MCF 10A (cell line): Measurements from ENCODE around the gene CEL. TPM values are rescaled to one million over a fixed set of nuclear protein-coding genes. Genes with fewer than 3 reads are reported as not detected.
A peak's percentile ranks its signal among the peaks of the same experiment; 100 is the strongest.

ENCODE experiments used
- BruUV-seq: library from RNA; stranded (reverse); fragments of 400-500 nt; replicated peaks from 2 replicates; lab custom pipeline; 2021; lab: Mats Ljungman, UMichigan
- CTCF ChIA-PET: fragments of 300-600 bp; sonication (Branson Sonifier 250); formaldehyde crosslinking; extraction: SDS; loops from one replicate; lab custom pipeline; 2021; ENCODE audit warnings: antibody characterized with exemption, inconsistent platforms; lab: Yijun Ruan, JAX
- POLR2A ChIA-PET: fragments of 300-600, 350-650 bp; sonication (Branson Sonifier 250); formaldehyde crosslinking; extraction: SDS; loops from one replicate; lab custom pipeline; 2020; ENCODE audit warnings: antibody characterized with exemption, inconsistent platforms; lab: Yijun Ruan, JAX
- DNase-seq: peaks from one replicate; pipeline ENCODE4 v3.0.0-alpha.2; 2018; ENCODE audit not compliant: unreplicated experiment
- H3K27ac Mint-ChIP-seq: one replicate; pipeline ENCODE4 v1.8.0; 2022; ENCODE audit warnings: mild to moderate bottlenecking, low read depth, mixed read lengths; ENCODE audit not compliant: unreplicated experiment
- H3K27me3 Mint-ChIP-seq: one replicate; pipeline ENCODE4 v1.8.0; 2022; ENCODE audit warnings: mixed read lengths; ENCODE audit not compliant: insufficient read depth, unreplicated experiment
- H3K36me3 Mint-ChIP-seq: one replicate; pipeline ENCODE4 v1.8.0; 2022; ENCODE audit warnings: mild to moderate bottlenecking, moderate library complexity, mixed read lengths; ENCODE audit not compliant: insufficient read depth, unreplicated experiment
- H3K4me1 Mint-ChIP-seq: one replicate; pipeline ENCODE4 v1.8.0; 2022; ENCODE audit warnings: mixed read lengths; ENCODE audit not compliant: insufficient read depth, unreplicated experiment
- H3K4me3 Mint-ChIP-seq: one replicate; pipeline ENCODE4 v1.8.0; 2022; ENCODE audit warnings: mild to moderate bottlenecking, moderate library complexity, mixed read lengths; ENCODE audit not compliant: unreplicated experiment
- H3K9me3 Mint-ChIP-seq: one replicate; pipeline ENCODE4 v1.8.0; 2022; ENCODE audit warnings: mixed read lengths; ENCODE audit not compliant: unreplicated experiment
- intact Hi-C: fragments of 100-400 bp; cut with micrococcal nuclease; formaldehyde crosslinking; loops from 2 replicates; pipeline ENCODE4 v1.14.1; 2022
- total RNA-seq: library from RNA; stranded (reverse); gene quantifications from 2 replicates; pipeline ENCODE4 v1.2.3, GENCODE V29; 2022
- TF ChIP-seq, protein P1 (sequence below): fragments of 200-600 bp; IDR thresholded peaks from one replicate; pipeline ENCODE4 v1.8.0; 2022; ENCODE audit warnings: antibody characterized with exemption, mild to moderate bottlenecking; ENCODE audit not compliant: unreplicated experiment

Gene CEL
- total RNA-seq, 1 experiment from 2014 or later: 1.9 TPM

DNA sequence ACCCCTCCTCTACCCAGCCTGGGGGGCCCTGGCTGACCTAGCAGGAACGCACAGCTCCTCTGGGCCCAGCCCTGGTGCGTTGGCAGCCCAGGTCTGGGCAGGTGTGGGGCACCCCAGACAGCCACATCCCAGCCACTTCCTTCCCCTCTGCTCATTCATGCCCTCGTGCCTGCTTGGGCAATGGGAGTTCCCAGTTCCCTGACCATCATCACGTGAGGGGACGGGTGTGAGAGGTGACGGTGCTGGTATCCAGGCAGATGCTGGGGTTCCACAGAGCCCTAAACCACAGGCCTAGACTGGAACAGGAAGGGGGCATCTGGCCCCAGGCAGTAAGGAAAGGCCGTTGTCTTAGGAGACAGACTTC lies 50.9 kb downstream of the CEL start:
- Mint-ChIP-seq H3K27ac (no peak overlapping the region), H3K27me3 (no peaks in the 10 kb centered on the region), H3K36me3 (peaks cover 16% of the 10 kb centered on the region), H3K9me3 (no peaks in the 10 kb centered on the region), H3K4me3 (no peak overlapping the region), H3K4me1 (peaks cover 6% of the 10 kb centered on the region)
- TF ChIP-seq, protein P1, sequence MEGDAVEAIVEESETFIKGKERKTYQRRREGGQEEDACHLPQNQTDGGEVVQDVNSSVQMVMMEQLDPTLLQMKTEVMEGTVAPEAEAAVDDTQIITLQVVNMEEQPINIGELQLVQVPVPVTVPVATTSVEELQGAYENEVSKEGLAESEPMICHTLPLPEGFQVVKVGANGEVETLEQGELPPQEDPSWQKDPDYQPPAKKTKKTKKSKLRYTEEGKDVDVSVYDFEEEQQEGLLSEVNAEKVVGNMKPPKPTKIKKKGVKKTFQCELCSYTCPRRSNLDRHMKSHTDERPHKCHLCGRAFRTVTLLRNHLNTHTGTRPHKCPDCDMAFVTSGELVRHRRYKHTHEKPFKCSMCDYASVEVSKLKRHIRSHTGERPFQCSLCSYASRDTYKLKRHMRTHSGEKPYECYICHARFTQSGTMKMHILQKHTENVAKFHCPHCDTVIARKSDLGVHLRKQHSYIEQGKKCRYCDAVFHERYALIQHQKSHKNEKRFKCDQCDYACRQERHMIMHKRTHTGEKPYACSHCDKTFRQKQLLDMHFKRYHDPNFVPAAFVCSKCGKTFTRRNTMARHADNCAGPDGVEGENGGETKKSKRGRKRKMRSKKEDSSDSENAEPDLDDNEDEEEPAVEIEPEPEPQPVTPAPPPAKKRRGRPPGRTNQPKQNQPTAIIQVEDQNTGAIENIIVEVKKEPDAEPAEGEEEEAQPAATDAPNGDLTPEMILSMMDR: no peak
- no TSS peak for BruUV-seq
- POLR2A ChIA-PET: interaction anchor here (0.6 to 0.7 kb wide), 2 partner anchors 82 to 730 kb away, joined by 3 to 4 read pairs; partner anchors contain the start of gene GTF3C5
- CTCF ChIA-PET: interaction anchor here (0.5 to 8.6 kb wide), 3 partner anchors 9 to 70 kb away, joined by 5 to 132 read pairs (median 6); no protein-coding TSS in a partner anchor
- intact Hi-C loops: no loop called here
- DNase-seq: no peak

DNA sequence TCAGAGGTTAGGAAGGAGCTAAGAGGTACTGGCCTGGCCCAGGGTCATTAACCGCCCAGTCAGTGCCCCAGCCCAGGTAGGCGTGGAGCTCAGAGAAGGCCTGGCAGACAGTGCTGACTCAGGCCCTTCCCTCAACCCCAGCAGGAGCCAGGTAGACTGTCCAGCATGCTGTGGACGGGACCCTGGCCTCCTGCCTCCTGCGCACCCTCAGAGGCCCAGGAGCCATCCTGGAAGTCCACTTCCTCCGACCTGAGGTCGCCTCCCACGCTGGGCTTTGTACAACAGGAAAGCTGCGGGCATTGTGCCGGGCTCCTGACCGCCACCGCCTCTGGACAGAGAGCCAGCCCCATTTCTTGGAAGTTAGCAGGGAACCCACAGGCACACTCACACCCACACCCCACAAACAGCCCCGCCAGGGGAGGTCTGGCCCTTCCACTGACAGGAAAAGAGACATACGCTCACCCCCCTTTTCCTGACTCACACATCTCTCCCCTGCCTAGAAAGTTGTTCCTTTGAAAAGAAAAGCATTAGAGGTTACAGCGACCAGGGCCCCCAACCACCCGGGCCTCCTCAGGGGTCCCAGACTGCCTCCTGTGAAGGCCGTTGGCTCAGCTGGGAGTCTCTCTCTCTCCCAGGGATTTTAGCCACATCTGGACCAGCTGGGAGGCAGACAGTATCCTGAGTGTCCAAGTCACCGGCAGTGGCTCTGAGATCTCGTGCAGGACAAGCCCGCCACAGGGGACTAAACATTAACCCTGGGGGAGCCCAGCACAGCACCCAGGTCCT lies 51.6 kb downstream of the CEL start:
- intact Hi-C loops: no loop called here
- TF ChIP-seq, protein P1: no peak
- H3K4me3 Mint-ChIP-seq: no peak overlapping the region
- no peaks in the 10 kb centered on the region for H3K27me3 Mint-ChIP-seq
- H3K36me3 Mint-ChIP-seq: peaks cover 16% of the 10 kb centered on the region
- CTCF ChIA-PET: interaction anchor here (0.5 to 8.6 kb wide), 7 partner anchors 10 to 376 kb away, joined by 3 to 132 read pairs (median 5); no protein-coding TSS in a partner anchor
- POLR2A ChIA-PET: interaction anchor here (0.6 to 0.9 kb wide), 3 partner anchors 31 to 729 kb away, joined by 3 to 4 read pairs (median 3); partner anchors contain the start of gene GTF3C5
- no TSS peak for BruUV-seq
- H3K27ac Mint-ChIP-seq: peak overlapping the region; percentile 51
- peaks cover 6% of the 10 kb centered on the region for H3K4me1 Mint-ChIP-seq
- no peak for DNase-seq
- no peaks in the 10 kb centered on the region for H3K9me3 Mint-ChIP-seq

DNA sequence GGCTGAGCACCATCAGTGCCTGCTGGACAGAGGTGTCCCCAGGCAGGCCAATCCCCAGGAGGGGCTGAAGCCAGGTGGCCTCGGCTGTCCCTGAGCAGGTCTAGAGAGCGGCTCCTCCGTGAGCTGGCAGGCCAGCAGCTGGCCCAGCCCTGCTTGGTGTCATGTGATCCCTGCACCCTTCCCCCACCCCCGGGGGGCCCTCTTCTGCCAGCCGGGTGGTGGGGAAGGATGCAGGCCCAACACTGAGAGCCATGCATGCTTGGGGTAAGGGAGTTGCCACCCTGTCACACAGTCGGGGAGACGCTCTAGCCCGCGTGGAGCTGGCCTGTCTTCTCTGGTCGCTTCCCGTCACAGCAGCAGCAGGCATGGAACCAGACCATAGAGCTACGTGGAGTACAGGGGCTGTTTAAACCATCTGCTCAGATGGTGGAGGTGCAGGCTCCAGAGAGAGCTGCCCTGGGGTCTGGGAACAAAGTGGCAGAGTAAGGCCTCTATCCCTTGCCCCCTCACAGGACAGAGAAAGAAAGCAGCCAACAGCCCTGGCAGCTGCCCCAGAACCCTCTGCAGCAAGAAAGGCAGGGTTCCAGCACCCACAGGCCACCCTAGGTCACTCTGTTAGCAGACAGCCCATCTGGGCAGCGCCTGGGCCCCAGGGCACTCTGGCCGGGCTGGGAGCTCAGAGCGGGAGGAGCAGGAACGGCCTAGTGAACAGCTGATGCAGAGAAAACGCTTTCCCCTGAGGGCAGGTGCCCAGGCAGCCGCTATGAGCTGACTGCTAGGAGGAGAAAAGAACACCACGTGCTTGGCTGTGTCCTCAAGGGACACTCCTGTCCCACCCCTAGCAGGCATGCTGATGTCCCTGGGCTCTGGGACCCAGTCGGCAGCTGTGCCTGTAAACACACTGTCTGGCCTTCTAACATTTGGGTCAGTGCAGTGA lies 52.4 kb downstream of the CEL start:
- intact Hi-C loops: no loop called here
- no TSS peak for BruUV-seq
- Mint-ChIP-seq H3K27ac (peak overlapping the region; percentile 51), H3K4me1 (peaks cover 15% of the 10 kb centered on the region), H3K36me3 (peaks cover 14% of the 10 kb centered on the region), H3K9me3 (no peaks in the 10 kb centered on the region), H3K27me3 (no peaks in the 10 kb centered on the region), H3K4me3 (no peak overlapping the region)
- DNase-seq: no peak
- CTCF ChIA-PET: interaction anchor here (0.6 to 8.6 kb wide), 8 partner anchors 11 to 375 kb away, joined by 3 to 132 read pairs (median 4); no protein-coding TSS in a partner anchor
- POLR2A ChIA-PET: interaction anchor here (0.9 to 1.2 kb wide), 3 partner anchors 23 to 83 kb away, joined by 3 to 4 read pairs (median 3); partner anchors contain the start of gene GTF3C5
- TF ChIP-seq, protein P1: no peak
